Large intestine (tissue), 3 donors: ENCODE results near the gene TRPV3. TPM values are rescaled to one million over a fixed set of nuclear protein-coding genes. Genes with fewer than 3 reads are reported as not detected.
"Not testable (repeated sequence)": the region's sequence is repeated elsewhere in the genome, so short reads cannot be mapped to it uniquely, and the experiment has no call there.

Experiments
- DNase-seq, 2 donors: peaks; one replicate each; pipeline versions ENCODE4 v3.0.0 to v3.0.0-alpha.2; 2013
- H3K27ac ChIP-seq: one replicate; pipeline ENCODE4 v1.5.1; 2013; ENCODE audit warnings: low read length
- H3K27me3 ChIP-seq: 2 replicates; pipeline ENCODE4 v1.6.1; 2013; ENCODE audit warnings: low read length; ENCODE audit not compliant: control insufficient read depth, insufficient read depth
- H3K36me3 ChIP-seq: 2 replicates; pipeline ENCODE4 v1.6.1; 2013; ENCODE audit warnings: low read length; ENCODE audit not compliant: control insufficient read depth, insufficient read depth
- H3K4me1 ChIP-seq: one replicate; pipeline ENCODE4 v1.6.1; 2013; ENCODE audit warnings: low read length; ENCODE audit not compliant: control insufficient read depth, insufficient read depth
- H3K4me3 ChIP-seq: one replicate; pipeline ENCODE4 v1.5.1; 2013; ENCODE audit warnings: low read length
- H3K9me3 ChIP-seq: one replicate; pipeline ENCODE4 v1.6.1; 2013; ENCODE audit warnings: mild to moderate bottlenecking, low read depth, low read length, moderate library complexity; ENCODE audit not compliant: control insufficient read depth
- WGBS: methylation state at CpG from one replicate; pipeline ENCODE4 v1.1.5; 2013; ENCODE audit warnings: low lambda C conversion rate; ENCODE audit not compliant: insufficient coverage; 5-methylcytosine and 5-hydroxymethylcytosine counted together
- polyA plus RNA-seq: library from polyadenylated mRNA; unstranded; fragments of 120-200 nt; gene quantifications from one replicate; pipeline ENCODE4 v1.2.1, GENCODE V29; 2013

Gene TRPV3
- polyA plus RNA-seq, 1 donor: 15.0 TPM

GRCh38 chr17:3593384-3593783, 35.8 kb upstream of the TRPV3 start:
- H3K4me1 ChIP-seq: no peaks in the 10 kb centered on the region
- no peak overlapping the region for H3K4me3 ChIP-seq
- WGBS: no CpG with 5 or more reads among the region's 5 CpGs
- peaks cover 63% of the 10 kb centered on the region for H3K36me3 ChIP-seq
- no peaks in the 10 kb centered on the region for H3K9me3 ChIP-seq
- no peak for DNase-seq
- H3K27me3 ChIP-seq: no peaks in the 10 kb centered on the region
- H3K27ac ChIP-seq: no peak overlapping the region

GRCh38 chr17:3592216-3592860, 34.7 kb upstream of the TRPV3 start:
- H3K4me3 ChIP-seq: no peak overlapping the region
- WGBS: no CpG with 5 or more reads among the region's 15 CpGs
- no peaks in the 10 kb centered on the region for H3K9me3 ChIP-seq
- H3K36me3 ChIP-seq: peaks cover 66% of the 10 kb centered on the region
- H3K27ac ChIP-seq: no peak overlapping the region
- H3K4me1 ChIP-seq: no peaks in the 10 kb centered on the region
- H3K27me3 ChIP-seq: no peaks in the 10 kb centered on the region
- no peak for DNase-seq

GRCh38 chr17:3590768-3591167, 33.2 kb upstream of the TRPV3 start:
- Histone ChIP-seq H3K27ac (no peak overlapping the region), H3K9me3 (no peaks in the 10 kb centered on the region), H3K4me3 (no peak overlapping the region), H3K4me1 (no peaks in the 10 kb centered on the region), H3K27me3 (no peaks in the 10 kb centered on the region), H3K36me3 (peaks cover 65% of the 10 kb centered on the region)
- no CpG with 5 or more reads among the region's 15 CpGs for WGBS
- no peak for DNase-seq

- Histone ChIP-seq H3K4me1 (no peaks in the 10 kb centered on the region), H3K36me3 (peaks cover 66% of the 10 kb centered on the region), H3K27me3 (no peaks in the 10 kb centered on the region), H3K27ac (no peak overlapping the region), H3K9me3 (no peaks in the 10 kb centered on the region), H3K4me3 (no peak overlapping the region)
- no peak for DNase-seq
- no CpG with 5 or more reads among the region's 15 CpGs for WGBS
These were observed 32.6 kb upstream of the TRPV3 start for GRCh38 chr17:3590231-3590630.

- Histone ChIP-seq H3K9me3 (no peaks in the 10 kb centered on the region), H3K27ac (no peak overlapping the region), H3K27me3 (no peaks in the 10 kb centered on the region), H3K4me3 (no peak overlapping the region), H3K36me3 (peaks cover 70% of the 10 kb centered on the region), H3K4me1 (no peaks in the 10 kb centered on the region)
- no peak for DNase-seq
- WGBS: no CpG with 5 or more reads among the region's 22 CpGs
These were observed 32.2 kb upstream of the TRPV3 start for GRCh38 chr17:3589784-3590183.

- no CpG with 5 or more reads among the region's 17 CpGs for WGBS
- Histone ChIP-seq H3K4me1 (no peaks in the 10 kb centered on the region), H3K27ac (no peak overlapping the region), H3K4me3 (no peak overlapping the region), H3K27me3 (no peaks in the 10 kb centered on the region), H3K9me3 (no peaks in the 10 kb centered on the region), H3K36me3 (peaks cover 68% of the 10 kb centered on the region)
- DNase-seq: no peak
These were observed 28.2 kb upstream of the TRPV3 start for GRCh38 chr17:3585826-3586225.

- no peaks in the 10 kb centered on the region for H3K4me1 ChIP-seq
- peaks cover 68% of the 10 kb centered on the region for H3K36me3 ChIP-seq
- no peak overlapping the region for H3K27ac ChIP-seq
- no peaks in the 10 kb centered on the region for H3K9me3 ChIP-seq
- H3K27me3 ChIP-seq: no peaks in the 10 kb centered on the region
- no peak overlapping the region for H3K4me3 ChIP-seq
- DNase-seq: no peak
- no CpG with 5 or more reads among the region's 9 CpGs for WGBS
These were observed 25.8 kb upstream of the TRPV3 start for GRCh38 chr17:3583456-3583855.

GRCh38 chr17:3582915-3583314, 25.3 kb upstream of the TRPV3 start:
- no peak for DNase-seq
- H3K36me3 ChIP-seq: peaks cover 66% of the 10 kb centered on the region
- no CpG with 5 or more reads among the region's 9 CpGs for WGBS

GRCh38 chr17:3578667-3579066, 21.1 kb upstream of the TRPV3 start:
- WGBS: no CpG with 5 or more reads among the region's 4 CpGs
- H3K4me1 ChIP-seq, H3K4me3 ChIP-seq, DNase-seq, H3K9me3 ChIP-seq, H3K27me3 ChIP-seq, H3K27ac ChIP-seq: not testable (repeated sequence)
- peaks cover 55% of the 10 kb centered on the region for H3K36me3 ChIP-seq

More at GRCh38 chr17:3582915-3583314, 25.3 kb upstream of the TRPV3 start:
- Histone ChIP-seq H3K9me3 (no peaks in the 10 kb centered on the region), H3K4me3 (no peak overlapping the region), H3K27me3 (no peaks in the 10 kb centered on the region), H3K4me1 (no peaks in the 10 kb centered on the region), H3K27ac (no peak overlapping the region)

- DNase-seq: no peak
- WGBS: no CpG with 5 or more reads among the region's 11 CpGs
- no peaks in the 10 kb centered on the region for H3K4me1 ChIP-seq
- no peak overlapping the region for H3K4me3 ChIP-seq
- peaks cover 59% of the 10 kb centered on the region for H3K36me3 ChIP-seq
- H3K9me3 ChIP-seq: no peaks in the 10 kb centered on the region
- no peak overlapping the region for H3K27ac ChIP-seq
- no peaks in the 10 kb centered on the region for H3K27me3 ChIP-seq
These were observed 19.4 kb upstream of the TRPV3 start for GRCh38 chr17:3576970-3577369.

- no peak for DNase-seq
- Histone ChIP-seq H3K9me3 (peaks cover 4% of the 10 kb centered on the region), H3K36me3 (peaks cover 69% of the 10 kb centered on the region), H3K4me3 (no peak overlapping the region), H3K27ac (no peak overlapping the region), H3K27me3 (no peaks in the 10 kb centered on the region), H3K4me1 (no peaks in the 10 kb centered on the region)
- no CpG with 5 or more reads among the region's 5 CpGs for WGBS
These were observed 17.9 kb upstream of the TRPV3 start for GRCh38 chr17:3575511-3575910.
